Measurements from ENCODE around the gene CCDC77. TPM values are rescaled to one million over a fixed set of nuclear protein-coding genes. Genes with fewer than 3 reads are reported as not detected.

The CCDC77 gene
- polyA plus RNA-seq, 1 experiment: 7.3 TPM

GRCh38 chr12:454833-455232 lies 53.4 kb downstream of the CCDC77 start:
- ChIA-PET POLR2A (interaction anchor here (0.6 kb wide), 1 partner anchor 185 kb away, joined by 4 read pairs; no protein-coding TSS in a partner anchor), CTCF (interaction anchor here (0.6 to 10.2 kb wide), 3 partner anchors 13 to 92 kb away, joined by 3 to 58 read pairs (median 9); no protein-coding TSS in a partner anchor)
- no peak for DNase-seq (ENCODE audit: low read depth, low spot score)
- peaks cover 47% of the 10 kb centered on the region for H3K27me3 ChIP-seq (ENCODE audit: control insufficient read depth, insufficient read depth, low read length)
- H3K9me3 ChIP-seq (ENCODE audit: control insufficient read depth, insufficient read depth, low read length): no peaks in the 10 kb centered on the region; the same call in 1 of the 2 replicates
- H3K4me3 ChIP-seq (ENCODE audit: low read depth, low read length): no peak overlapping the region
- no peak for TF ChIP-seq CTCF (IDR thresholded peaks at IDR 0.05; ENCODE audit: low read depth, low read length)
- H3K27ac ChIP-seq (ENCODE audit: low read depth, low read length): no peak overlapping the region

GRCh38 chr12:455821-456220 lies 54.4 kb downstream of the CCDC77 start:
- ChIA-PET POLR2A (no interaction called here), CTCF (interaction anchor here (2.3 to 10.2 kb wide), 2 partner anchors 14 to 91 kb away, joined by 9 to 58 read pairs; no protein-coding TSS in a partner anchor)

GRCh38 chr12:457676-458075 lies 56.2 kb downstream of the CCDC77 start:
- DNase-seq (ENCODE audit: low read depth, low spot score): no peak
- no peak for TF ChIP-seq CTCF (IDR thresholded peaks at IDR 0.05; ENCODE audit: low read depth, low read length)
- Histone ChIP-seq H3K4me3 (ENCODE audit: low read depth, low read length) (no peak overlapping the region), H3K27ac (ENCODE audit: low read depth, low read length) (no peak overlapping the region), H3K9me3 (ENCODE audit: control insufficient read depth, insufficient read depth, low read length) (no peaks in the 10 kb centered on the region; the same call in 1 of the 2 replicates), H3K27me3 (ENCODE audit: control insufficient read depth, insufficient read depth, low read length) (peaks cover 65% of the 10 kb centered on the region)
- POLR2A ChIA-PET: no interaction called here
- CTCF ChIA-PET: interaction anchor here (0.8 to 10.2 kb wide), 3 partner anchors 16 to 91 kb away, joined by 3 to 58 read pairs (median 7); no protein-coding TSS in a partner anchor

More at GRCh38 chr12:455821-456220, 54.4 kb downstream of the CCDC77 start:
- Histone ChIP-seq H3K27me3 (ENCODE audit: control insufficient read depth, insufficient read depth, low read length) (peaks cover 50% of the 10 kb centered on the region), H3K4me3 (ENCODE audit: low read depth, low read length) (no peak overlapping the region), H3K27ac (ENCODE audit: low read depth, low read length) (no peak overlapping the region), H3K9me3 (ENCODE audit: control insufficient read depth, insufficient read depth, low read length) (no peaks in the 10 kb centered on the region; the same call in 1 of the 2 replicates)
- no peak for DNase-seq (ENCODE audit: low read depth, low spot score)
- no peak for TF ChIP-seq CTCF (IDR thresholded peaks at IDR 0.05; ENCODE audit: low read depth, low read length)

- TF ChIP-seq CTCF (IDR thresholded peaks at IDR 0.05; ENCODE audit: low read depth, low read length): no peak
- POLR2A ChIA-PET: no interaction called here
- DNase-seq (ENCODE audit: low read depth, low spot score): no peak
- H3K27ac ChIP-seq (ENCODE audit: low read depth, low read length): no peak overlapping the region
- peak overlapping the region; percentile 36; the same call in 1 of the 2 replicates for H3K4me3 ChIP-seq (ENCODE audit: low read depth, low read length)
- CTCF ChIA-PET: no interaction called here
- H3K9me3 ChIP-seq (ENCODE audit: control insufficient read depth, insufficient read depth, low read length): no peaks in the 10 kb centered on the region; the same call in 1 of the 2 replicates
- H3K27me3 ChIP-seq (ENCODE audit: control insufficient read depth, insufficient read depth, low read length): peaks cover 69% of the 10 kb centered on the region
Measured at GRCh38 chr12:459050-459429, 57.6 kb downstream of the CCDC77 start.

- peak within 1 kb of the TSS; percentile 45 for H3K4me3 ChIP-seq (ENCODE audit: low read depth, low read length)
- H3K27ac ChIP-seq (ENCODE audit: low read depth, low read length): no peak within 1 kb of the TSS
- peaks cover 67% of the 10 kb centered on the region for H3K27me3 ChIP-seq (ENCODE audit: control insufficient read depth, insufficient read depth, low read length)
- H3K9me3 ChIP-seq (ENCODE audit: control insufficient read depth, insufficient read depth, low read length): no peaks in the 10 kb centered on the region
- no peak for DNase-seq (ENCODE audit: low read depth, low spot score)
- CTCF ChIA-PET: no interaction called here
- TF ChIP-seq CTCF (IDR thresholded peaks at IDR 0.05; ENCODE audit: low read depth, low read length): no peak
- POLR2A ChIA-PET: no interaction called here
Measured at GRCh38 chr12:459430-460258, 58.2 kb downstream of the CCDC77 start, which contains the start of gene B4GALNT3. Gene B4GALNT3 (plus strand): TSS chr12:459939. CDS start chr12:460377, 438 bp downstream.

Data from AG04450 (cell line).